DOHH2 (cell line): ENCODE data around the gene CATSPER3.
A peak's percentile ranks its signal among the peaks of the same experiment; 100 is the strongest.

Experiments used
- H3F3A ChIP-seq: fragments of 200-600 bp; sonication (generic), shearing (Covaris generic); 2 replicates; pipeline ENCODE4 v1.6.0; 2016; ENCODE audit warnings: antibody characterized with exemption, mild to moderate bottlenecking; ENCODE audit not compliant: control insufficient read depth, insufficient read depth
- H3K27ac ChIP-seq: fragments of 200-600 bp; sonication (generic); 2 replicates; pipeline ENCODE4 v1.5.1; 2014; ENCODE audit warnings: low read depth, mild to moderate bottlenecking, low read length, moderate library complexity
- H3K27me3 ChIP-seq: fragments of 200-600 bp; sonication (generic); 2 replicates; pipeline ENCODE4 v1.6.1; 2014; ENCODE audit warnings: mild to moderate bottlenecking, low read length, mixed read lengths; ENCODE audit not compliant: control insufficient read depth
- H3K36me3 ChIP-seq: fragments of 200-600 bp; sonication (generic); 2 replicates; pipeline ENCODE4 v1.6.1; 2014; ENCODE audit warnings: mild to moderate bottlenecking, low read length, moderate library complexity, mixed read lengths; ENCODE audit not compliant: control insufficient read depth
- H3K4me1 ChIP-seq: fragments of 200-600 bp; sonication (generic); 2 replicates; pipeline ENCODE4 v1.6.1; 2014; ENCODE audit warnings: mild to moderate bottlenecking, low read length, mixed read lengths; ENCODE audit not compliant: control insufficient read depth
- H3K4me2 ChIP-seq: fragments of 200-600 bp; sonication (generic); 2 replicates; pipeline ENCODE4 v1.6.0; 2014; ENCODE audit warnings: mild to moderate bottlenecking, low read length, moderate library complexity
- H3K4me3 ChIP-seq: fragments of 200-600 bp; sonication (generic); 2 replicates; pipeline ENCODE4 v1.5.1; 2014; ENCODE audit warnings: mild to moderate bottlenecking, low read length, mixed read lengths
- H3K79me2 ChIP-seq: fragments of 200-600 bp; sonication (generic); 2 replicates; pipeline ENCODE4 v1.6.1; 2014; ENCODE audit warnings: mild to moderate bottlenecking, low read length, mixed read lengths; ENCODE audit not compliant: control insufficient read depth
- H3K9me2 ChIP-seq: fragments of 200-600 bp; sonication (generic); replicated peaks from 2 replicates; pipeline ENCODE4 v1.6.1; 2014; ENCODE audit warnings: mild to moderate bottlenecking, low read length, mixed read lengths; ENCODE audit not compliant: control insufficient read depth
- H3K9me3 ChIP-seq: fragments of 200-600 bp; sonication (generic); 2 replicates; pipeline ENCODE4 v1.6.1; 2014; ENCODE audit warnings: antibody characterized with exemption, low read length, mixed read lengths; ENCODE audit not compliant: control insufficient read depth, insufficient read depth
- H4K20me1 ChIP-seq: fragments of 200-600 bp; sonication (generic); 2 replicates; pipeline ENCODE4 v1.6.0; 2014; ENCODE audit warnings: low read depth, mild to moderate bottlenecking, antibody characterized with exemption, low read length, moderate library complexity; ENCODE audit not compliant: control insufficient read depth, insufficient read depth
- EZH2phosphoT487 ChIP-seq: fragments of 200-600 bp; sonication (generic); IDR thresholded peaks from 2 replicates; pipeline ENCODE4 v1.6.1; 2017; ENCODE audit warnings: borderline replicate concordance, mild to moderate bottlenecking, antibody characterized with exemption, low read length, moderate library complexity, mixed read lengths
- TF ChIP-seq, protein P1 (sequence below): fragments of 200-600 bp; sonication (generic); IDR thresholded peaks from one replicate; pipeline ENCODE4 v1.5.1; 2014; ENCODE audit warnings: antibody characterized with exemption, mild to moderate bottlenecking, low read depth, low read length; ENCODE audit not compliant: poor library complexity, severe bottlenecking

CATSPER3 gene

DNA sequence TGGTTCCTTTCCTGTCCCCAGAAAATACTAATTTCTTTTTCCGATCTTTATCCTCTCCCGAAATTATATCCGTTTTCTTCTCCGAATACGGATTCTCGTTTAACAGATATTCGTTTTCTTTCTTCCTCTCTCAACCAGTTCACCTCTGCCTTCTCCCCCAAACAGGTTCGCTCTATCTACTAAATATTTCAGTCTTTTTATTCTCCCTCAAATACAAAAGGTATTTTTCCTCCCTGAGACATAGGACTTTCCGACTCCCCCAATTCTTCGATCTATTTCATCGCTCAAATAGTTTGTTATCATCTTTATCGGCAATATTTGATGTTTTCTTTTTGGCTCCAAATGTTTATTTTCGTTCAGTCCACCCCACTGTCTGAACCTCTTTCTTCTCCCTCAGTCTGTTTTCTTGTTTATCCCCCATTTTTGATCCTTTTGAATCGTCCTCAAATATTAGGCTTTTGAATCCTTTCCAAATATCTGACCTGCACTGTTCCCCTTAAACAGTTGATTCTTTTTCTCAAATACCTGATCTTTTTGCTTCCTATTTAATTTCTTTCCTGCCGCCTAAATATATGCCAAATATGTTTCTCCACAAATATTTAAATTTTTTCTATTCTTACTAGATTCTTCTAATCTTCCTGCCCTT, 61.9 kb downstream of the CATSPER3 start:
- no peak overlapping the region for H3K27ac ChIP-seq
- no peaks in the 10 kb centered on the region for H3F3A ChIP-seq
- H3K4me1 ChIP-seq, result peaks cover 16% of the 10 kb centered on the region
- no peak overlapping the region for H3K4me3 ChIP-seq
- no peak overlapping the region for H3K4me2 ChIP-seq
- no peaks in the 10 kb centered on the region for H3K27me3 ChIP-seq
- peaks cover 61% of the 10 kb centered on the region for H3K79me2 ChIP-seq
- H3K9me3 ChIP-seq, result no peaks in the 10 kb centered on the region
- no peaks in the 10 kb centered on the region for H3K9me2 ChIP-seq
- H4K20me1 ChIP-seq, result peaks cover 20% of the 10 kb centered on the region
- no peak for TF ChIP-seq EZH2phosphoT487
- TF ChIP-seq, protein P1, sequence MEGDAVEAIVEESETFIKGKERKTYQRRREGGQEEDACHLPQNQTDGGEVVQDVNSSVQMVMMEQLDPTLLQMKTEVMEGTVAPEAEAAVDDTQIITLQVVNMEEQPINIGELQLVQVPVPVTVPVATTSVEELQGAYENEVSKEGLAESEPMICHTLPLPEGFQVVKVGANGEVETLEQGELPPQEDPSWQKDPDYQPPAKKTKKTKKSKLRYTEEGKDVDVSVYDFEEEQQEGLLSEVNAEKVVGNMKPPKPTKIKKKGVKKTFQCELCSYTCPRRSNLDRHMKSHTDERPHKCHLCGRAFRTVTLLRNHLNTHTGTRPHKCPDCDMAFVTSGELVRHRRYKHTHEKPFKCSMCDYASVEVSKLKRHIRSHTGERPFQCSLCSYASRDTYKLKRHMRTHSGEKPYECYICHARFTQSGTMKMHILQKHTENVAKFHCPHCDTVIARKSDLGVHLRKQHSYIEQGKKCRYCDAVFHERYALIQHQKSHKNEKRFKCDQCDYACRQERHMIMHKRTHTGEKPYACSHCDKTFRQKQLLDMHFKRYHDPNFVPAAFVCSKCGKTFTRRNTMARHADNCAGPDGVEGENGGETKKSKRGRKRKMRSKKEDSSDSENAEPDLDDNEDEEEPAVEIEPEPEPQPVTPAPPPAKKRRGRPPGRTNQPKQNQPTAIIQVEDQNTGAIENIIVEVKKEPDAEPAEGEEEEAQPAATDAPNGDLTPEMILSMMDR, result no peak
- H3K36me3 ChIP-seq, result peaks cover 72% of the 10 kb centered on the region

DNA sequence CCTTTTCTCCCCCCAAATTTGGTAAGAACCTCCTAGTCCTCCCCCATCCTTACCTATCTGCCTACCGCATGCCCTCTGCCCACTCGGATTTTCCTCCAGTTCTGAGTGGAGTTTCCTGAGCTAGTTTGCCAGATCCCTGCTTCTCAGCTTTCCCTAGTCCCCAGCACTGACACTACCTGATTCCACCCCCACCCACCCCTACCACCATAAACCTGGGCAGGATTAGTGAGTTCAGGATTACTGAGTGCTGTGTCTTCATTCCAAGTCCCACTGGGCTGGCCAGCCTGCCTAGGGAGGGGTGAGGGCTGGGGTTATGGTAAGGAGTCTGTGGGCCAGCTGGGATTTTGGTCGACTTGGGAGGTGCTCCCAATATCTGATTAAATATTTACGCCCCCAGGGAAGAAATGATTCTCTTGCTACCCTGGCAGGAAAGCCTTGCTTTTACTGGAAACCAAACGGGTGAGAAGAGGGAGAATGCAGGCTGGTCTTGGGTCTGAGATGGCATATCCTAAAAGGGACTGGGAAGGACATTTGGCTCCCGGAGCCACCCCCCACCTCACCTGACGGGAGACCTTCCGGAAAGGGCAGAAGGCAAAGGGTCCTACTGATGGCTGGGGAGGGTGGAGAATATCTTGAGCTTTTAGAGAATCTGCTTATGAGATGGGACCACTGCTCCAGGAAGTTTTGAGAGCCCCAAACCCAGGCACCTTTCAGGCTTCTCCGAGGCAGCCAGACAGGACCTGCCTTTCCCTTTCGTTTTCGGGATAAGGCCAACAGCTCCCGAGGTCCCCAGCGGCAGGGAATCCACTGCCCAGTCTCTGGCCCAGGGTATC, 62.6 kb downstream of the CATSPER3 start:
- TF ChIP-seq EZH2phosphoT487, result no peak
- TF ChIP-seq, protein P1, result no peak
- H4K20me1 ChIP-seq, result peaks cover 14% of the 10 kb centered on the region
- H3K36me3 ChIP-seq, result peaks cover 72% of the 10 kb centered on the region
- H3K9me3 ChIP-seq, result no peaks in the 10 kb centered on the region
- H3K4me3 ChIP-seq, result no peak overlapping the region
- H3K79me2 ChIP-seq, result peaks cover 68% of the 10 kb centered on the region
- H3K27me3 ChIP-seq, result no peaks in the 10 kb centered on the region
- no peaks in the 10 kb centered on the region for H3K9me2 ChIP-seq
- no peak overlapping the region for H3K27ac ChIP-seq
- peak overlapping the region; percentile 67; the same call in 1 of the 2 replicates for H3K4me2 ChIP-seq
- no peaks in the 10 kb centered on the region for H3F3A ChIP-seq
- peaks cover 24% of the 10 kb centered on the region for H3K4me1 ChIP-seq

DNA sequence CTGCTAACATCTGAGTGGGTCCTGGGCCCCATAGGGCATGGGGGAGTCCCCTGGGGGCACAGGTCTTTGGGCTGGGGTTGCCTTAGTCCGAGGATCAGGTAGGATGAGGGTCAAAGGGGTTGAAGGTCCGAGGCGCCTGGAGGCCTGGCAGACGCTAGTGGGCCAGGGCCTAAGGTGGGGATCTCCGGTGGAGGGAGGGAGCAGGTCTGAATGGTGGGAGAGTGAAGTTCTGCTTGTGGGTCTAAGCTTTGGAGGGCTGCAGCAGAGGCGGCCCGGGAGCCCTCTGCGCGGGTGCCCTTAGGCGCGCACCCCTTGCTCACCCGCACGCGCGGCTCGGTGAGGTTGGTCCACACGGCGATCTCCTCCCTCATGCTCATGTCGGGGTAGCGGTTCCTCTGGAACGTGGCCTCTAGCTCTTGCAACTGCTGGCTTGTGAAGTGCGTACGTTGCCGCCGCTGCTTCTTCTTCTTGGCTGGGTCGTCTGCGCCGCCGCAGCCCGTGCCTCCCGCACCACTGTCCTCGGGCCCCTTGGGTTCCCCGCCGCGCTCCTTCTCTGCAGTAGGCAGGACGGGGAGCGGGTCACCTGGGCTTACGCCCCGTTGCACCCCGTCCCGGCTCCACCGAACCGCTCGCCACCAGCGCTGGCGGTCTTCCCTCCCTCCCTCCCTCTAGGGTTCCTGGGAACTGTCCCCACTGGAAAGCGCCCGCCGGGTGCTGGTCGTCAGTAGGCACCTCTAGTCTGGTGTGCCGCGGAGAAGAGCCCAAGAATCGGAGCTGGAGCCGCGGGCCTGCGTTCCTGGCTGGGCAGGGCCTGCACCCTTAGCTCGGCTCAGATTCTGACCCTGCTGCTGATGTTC, 63.5 kb downstream of the CATSPER3 start:
- Histone ChIP-seq H3K4me2 (peak overlapping the region; percentile 67), H4K20me1 (peaks cover 12% of the 10 kb centered on the region), H3F3A (no peaks in the 10 kb centered on the region), H3K4me1 (peaks cover 27% of the 10 kb centered on the region), H3K79me2 (peaks cover 69% of the 10 kb centered on the region), H3K9me3 (no peaks in the 10 kb centered on the region), H3K9me2 (no peaks in the 10 kb centered on the region), H3K36me3 (peaks cover 67% of the 10 kb centered on the region), H3K27me3 (no peaks in the 10 kb centered on the region), H3K4me3 (peak overlapping the region; percentile 92), H3K27ac (no peak overlapping the region)
- TF ChIP-seq, protein P1, result no peak
- TF ChIP-seq EZH2phosphoT487, result no peak
